B cell (primary cell): ENCODE measurements around the gene CORO2B. TPM values are rescaled to one million over a fixed set of nuclear protein-coding genes. Genes with fewer than 3 reads are reported as not detected.
A peak's percentile ranks its signal among the peaks of the same experiment; 100 is the strongest.

Experiments used
- ATAC-seq: fragments of 200-7000 bp; cut with Tn5 transposase; one replicate; pipeline ENCODE4 v1.10.0; 2021; ENCODE audit warnings: low read depth, mild to moderate bottlenecking, moderate number of reproducible peaks, moderate library complexity
- CTCF ChIA-PET: fragments of 350-600 bp; sonication (Branson Sonifier 250); formaldehyde crosslinking; loops from one replicate; lab custom pipeline; 2021; ENCODE audit warnings: antibody characterized with exemption, inconsistent platforms; lab: Charles Lee
- POLR2A ChIA-PET: fragments of 350-600 bp; sonication (Branson Sonifier 250); formaldehyde crosslinking; loops from one replicate; lab custom pipeline; 2021; ENCODE audit warnings: antibody characterized with exemption; lab: Charles Lee
- DNase-seq: peaks from one replicate; pipeline ENCODE4 v3.0.0; 2013
- H2AFZ ChIP-seq: 2 replicates; pipeline ENCODE4 v1.6.1; 2012; ENCODE audit warnings: mild to moderate bottlenecking, low read depth, low read length; ENCODE audit not compliant: insufficient read depth, poor library complexity, severe bottlenecking
- H3K27ac ChIP-seq, 2 donors: 1 replicate in 1 of 2; 2 replicates in 1 of 2; pipeline ENCODE4 v1.5.1; 2012 to 2013; ENCODE audit warnings: low read length in 2 of 2, mild to moderate bottlenecking in 2 of 2, moderate library complexity in 1 of 2
- H3K27me3 ChIP-seq, 4 experiments: fragments of 200-600 bp in 1 of 4; sonication (generic) in 1 of 4; replicated peaks in 1 of 4; 1 replicate in 2 of 4; 2 replicates in 2 of 4; pipeline versions ENCODE4 v1.6.1 to v1.7.0; 2013 to 2016; ENCODE audit warnings: low read length in 3 of 4, mild to moderate bottlenecking in 2 of 4, mixed read lengths in 1 of 4, moderate library complexity in 1 of 4; ENCODE audit not compliant: insufficient read depth in 4 of 4, control insufficient read depth in 3 of 4; ENCODE audit errors: control extremely low read depth in 1 of 4
- H3K36me3 ChIP-seq, 2 experiments: replicated peaks in 1 of 2; 1 replicate in 1 of 2; 2 replicates in 1 of 2; pipeline versions ENCODE4 v1.6.1 to v1.7.1; 2013; ENCODE audit warnings: low read length in 1 of 2; ENCODE audit not compliant: insufficient read depth in 2 of 2, control insufficient read depth in 1 of 2; ENCODE audit errors: control extremely low read depth in 1 of 2, extremely low read depth in 1 of 2
- H3K4me1 ChIP-seq, 2 donors: fragments of 200-600 bp in 1 of 2; sonication (generic) in 1 of 2; 1 replicate in 1 of 2; 2 replicates in 1 of 2; pipeline versions ENCODE4 v1.5.1 to v1.6.1; 2013 to 2017; ENCODE audit warnings: low read length in 2 of 2; ENCODE audit not compliant: control insufficient read depth in 2 of 2, insufficient read depth in 2 of 2
- H3K4me2 ChIP-seq: replicated peaks from 2 replicates; pipeline ENCODE3; 2012; ENCODE audit warnings: mild to moderate bottlenecking, low read depth, low read length; ENCODE audit not compliant: poor library complexity, severe bottlenecking
- H3K4me3 ChIP-seq, 5 experiments: fragments of 200-600 bp in 1 of 5; sonication (generic) in 1 of 5; 1 replicate in 3 of 5; 2 replicates in 2 of 5; pipeline versions ENCODE4 v1.5.1 to v1.7.0; 2011 to 2016; ENCODE audit warnings: low read length in 4 of 5, mild to moderate bottlenecking in 4 of 5, low read depth in 2 of 5, control low read depth in 1 of 5, moderate library complexity in 1 of 5; ENCODE audit not compliant: insufficient read depth in 1 of 5; ENCODE audit errors: control extremely low read depth in 1 of 5, extremely low read depth in 1 of 5
- H3K79me2 ChIP-seq: fragments of 200-600 bp; sonication (generic); one replicate; pipeline ENCODE4 v1.6.0; 2016; ENCODE audit warnings: low read length; ENCODE audit not compliant: control insufficient read depth, insufficient read depth
- H3K9ac ChIP-seq: fragments of 200-600 bp; sonication (generic); 2 replicates; pipeline ENCODE4 v1.6.1; 2017; ENCODE audit warnings: mild to moderate bottlenecking, low read length, moderate library complexity
- H3K9me3 ChIP-seq, 3 donors: one replicate each; pipeline versions ENCODE4 v1.6.1 to v1.7.1; 2013; ENCODE audit warnings: low read length in 2 of 3; ENCODE audit not compliant: control insufficient read depth in 2 of 3, insufficient read depth in 1 of 3; ENCODE audit errors: control extremely low read depth in 1 of 3
- H4K20me1 ChIP-seq: 2 replicates; pipeline ENCODE4 v1.6.0; 2012; ENCODE audit warnings: mild to moderate bottlenecking, low read length; ENCODE audit not compliant: insufficient read depth, control insufficient read depth, poor library complexity, severe bottlenecking
- H3K27ac Mint-ChIP-seq: one replicate; pipeline ENCODE4 v1.8.0; 2021; ENCODE audit warnings: mixed read lengths
- H3K27me3 Mint-ChIP-seq: one replicate; pipeline ENCODE4 v1.8.0; 2021; ENCODE audit warnings: mixed read lengths
- H3K4me1 Mint-ChIP-seq: one replicate; pipeline ENCODE4 v1.8.0; 2021; ENCODE audit warnings: mixed read lengths
- H3K4me3 Mint-ChIP-seq: one replicate; pipeline ENCODE4 v1.8.0; 2021; ENCODE audit warnings: mixed read lengths
- H3K9me3 Mint-ChIP-seq: one replicate; pipeline ENCODE4 v1.8.0; 2022; ENCODE audit warnings: mixed read lengths; ENCODE audit not compliant: insufficient read depth
- CTCF ChIP-seq: fragments of 200-600 bp; IDR thresholded peaks from one replicate; pipeline ENCODE4 v1.8.0; 2022; ENCODE audit warnings: antibody characterized with exemption, mild to moderate bottlenecking
- EZH2 ChIP-seq: IDR thresholded peaks from 2 replicates; pipeline ENCODE4 v1.6.1; 2012; ENCODE audit warnings: borderline replicate concordance, low read depth, mild to moderate bottlenecking, moderate library complexity, low read length; ENCODE audit not compliant: insufficient read depth, poor library complexity, severe bottlenecking
- WGBS: methylation state at CpG from one replicate; pipeline ENCODE4 v1.1.5; 2013; ENCODE audit warnings: missing lambda C conversion rate; ENCODE audit not compliant: insufficient coverage; 5-methylcytosine and 5-hydroxymethylcytosine counted together
- intact Hi-C: fragments of 100-400 bp; cut with micrococcal nuclease; formaldehyde crosslinking; loops from one replicate; pipeline ENCODE4 v1.10.0; 2022
- polyA plus RNA-seq: library from polyadenylated mRNA; depleted of rRNA; stranded (reverse); fragments of >200 nt; gene quantifications from 2 replicates; pipeline ENCODE4 v1.2.3, GENCODE V29; 2012
- total RNA-seq, 2 donors: library from RNA; stranded (reverse); fragments of 120-200 nt in 1 of 2; gene quantifications; 1 replicate in 1 of 2; 2 replicates in 1 of 2; pipeline versions ENCODE4 v1.2.3 to v1.2.4, GENCODE V29; 2013 to 2022

Gene CORO2B
- total and polyA plus RNA-seq, 2 donors (not counting 1 experiment from before 2014, with no cell fraction given) = 9.5 to 11.3 TPM

DNA sequence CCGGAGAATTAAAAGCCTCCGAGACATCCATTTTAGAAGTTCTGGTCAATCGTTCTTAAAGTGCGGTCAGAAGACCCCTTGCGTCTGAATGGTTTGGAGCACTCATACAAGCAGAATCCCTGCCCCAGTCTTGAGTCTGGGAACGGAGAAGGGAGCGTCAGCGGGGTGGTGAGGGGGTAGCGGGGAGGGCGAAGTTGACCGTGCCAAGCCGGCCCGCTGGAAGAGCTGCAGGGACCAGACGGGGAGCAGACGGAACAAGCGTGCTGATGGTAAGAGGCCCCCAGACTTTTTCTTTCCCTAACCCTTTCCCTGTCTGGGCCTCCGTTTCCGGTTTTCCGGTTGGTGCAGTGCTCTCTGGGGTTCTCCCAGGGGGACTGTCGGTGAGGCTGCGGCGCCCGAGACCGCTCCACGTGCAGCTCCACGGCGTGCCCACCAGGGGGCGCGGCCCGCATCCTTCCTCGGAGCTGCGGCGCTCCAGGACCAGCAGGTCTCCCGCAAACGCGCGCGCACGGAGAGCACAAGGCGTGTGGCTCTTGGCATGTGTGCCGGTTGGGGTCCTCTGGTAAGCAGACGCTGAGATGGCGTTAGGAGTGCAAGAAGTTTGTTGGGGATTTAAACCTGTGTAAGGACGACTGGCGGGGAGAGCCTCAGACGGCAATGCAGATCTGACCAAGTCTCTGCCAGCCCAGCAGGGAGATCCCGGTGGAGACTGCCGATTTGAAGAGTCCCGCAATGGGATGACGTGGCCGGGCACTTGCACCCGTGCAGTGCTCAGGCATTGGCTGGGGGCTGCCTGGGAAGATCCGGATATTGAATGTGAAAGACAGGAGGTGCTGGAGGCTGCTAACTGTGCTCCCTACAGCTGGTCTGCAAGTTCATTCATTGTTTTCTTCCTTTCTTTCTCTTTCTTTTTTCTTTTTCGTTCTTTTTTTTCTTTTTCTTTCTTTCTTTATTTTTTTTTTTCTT lies 19.2 kb upstream of the CORO2B start:
- Histone ChIP-seq H3K9me3 (no peaks in the 10 kb centered on the region), H3K27ac (no peak overlapping the region), H3K4me3 (peak overlapping the region; percentile 33 to 58 (median 49)), H3K36me3 (no peaks in the 10 kb centered on the region), H3K79me2 (no peaks in the 10 kb centered on the region), H3K4me1 (peaks cover 25 to 34% of the 10 kb centered on the region in 2 donors), H3K4me2 (peak overlapping the region; percentile 79), H3K9ac (peak overlapping the region; percentile 63), H3K27me3 (peaks cover 0 to 30% (median 6%) of the 10 kb centered on the region in 4 experiments), H4K20me1 (no peaks in the 10 kb centered on the region), H2AFZ (peak overlapping the region; percentile 80)
- Mint-ChIP-seq H3K4me3 (peak overlapping the region; percentile 91), H3K4me1 (peaks cover 23% of the 10 kb centered on the region), H3K27ac (peak overlapping the region; percentile 46), H3K27me3 (peaks cover 43% of the 10 kb centered on the region), H3K9me3 (no peaks in the 10 kb centered on the region)
- ATAC-seq (peak; percentile 96), DNase-seq (peak; percentile 86)
- ChIA-PET CTCF (interaction anchor here (0.6 to 5.9 kb wide), 24 partner anchors 9 to 365 kb away, joined by 3 to 178 read pairs (median 4); no protein-coding TSS in a partner anchor), POLR2A (interaction anchor here (1.0 to 1.4 kb wide), 2 partner anchors 72 to 114 kb away, joined by 3 read pairs; no protein-coding TSS in a partner anchor)
- WGBS = 2% methylated on average over 46 of the region's 54 CpGs
- intact Hi-C loops = loop anchor here (1.0 to 5.0 kb wide), 5 partner anchors 19 to 270 kb away; partner anchors contain the start of gene CORO2B
- peak; percentile 95 for TF ChIP-seq CTCF
- TF ChIP-seq EZH2 = no peak
